Activated T-cell treated with anti-CD3 and anti-CD28 coated beads for 4 hours (primary cell): ENCODE data around the gene PDIA2.
"Not testable (repeated sequence)": the region's sequence is repeated elsewhere in the genome, so short reads cannot be mapped to it uniquely, and the experiment has no call there.

Experiments used
- DNase-seq: peaks from one replicate; pipeline ENCODE4 v3.0.0-alpha.2; 2020

The PDIA2 gene

GRCh38 chr16:333406-334094 lies 50.6 kb downstream of the PDIA2 start:
- DNase-seq, result no peak

GRCh38 chr16:334164-334832 lies 51.3 kb downstream of the PDIA2 start:
- DNase-seq, result not testable (repeated sequence)

- not testable (repeated sequence) for DNase-seq
Measured at GRCh38 chr16:334861-335632, 52.1 kb downstream of the PDIA2 start.

- DNase-seq, result no peak
Measured at GRCh38 chr16:336269-336668, 53.3 kb downstream of the PDIA2 start.
